Measurements from ENCODE around the gene MAGEB17.
"Not testable (repeated sequence)": the region's sequence is repeated elsewhere in the genome, so short reads cannot be mapped to it uniquely, and the experiment has no call there.

Gene MAGEB17, protein sequence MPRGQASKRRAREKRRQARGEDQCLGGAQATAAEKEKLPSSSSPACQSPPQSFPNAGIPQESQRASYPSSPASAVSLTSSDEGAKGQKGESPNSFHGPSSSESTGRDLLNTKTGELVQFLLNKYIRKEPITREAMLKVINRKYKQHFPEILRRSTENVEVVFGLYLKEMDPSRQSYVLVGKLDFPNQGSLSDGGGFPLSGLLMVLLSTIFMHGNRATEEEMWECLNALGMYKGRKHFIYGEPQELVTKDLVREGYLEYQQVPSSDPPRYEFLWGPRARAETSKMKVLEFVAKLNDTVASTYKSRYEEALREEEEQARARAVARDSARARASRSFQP

DNA sequence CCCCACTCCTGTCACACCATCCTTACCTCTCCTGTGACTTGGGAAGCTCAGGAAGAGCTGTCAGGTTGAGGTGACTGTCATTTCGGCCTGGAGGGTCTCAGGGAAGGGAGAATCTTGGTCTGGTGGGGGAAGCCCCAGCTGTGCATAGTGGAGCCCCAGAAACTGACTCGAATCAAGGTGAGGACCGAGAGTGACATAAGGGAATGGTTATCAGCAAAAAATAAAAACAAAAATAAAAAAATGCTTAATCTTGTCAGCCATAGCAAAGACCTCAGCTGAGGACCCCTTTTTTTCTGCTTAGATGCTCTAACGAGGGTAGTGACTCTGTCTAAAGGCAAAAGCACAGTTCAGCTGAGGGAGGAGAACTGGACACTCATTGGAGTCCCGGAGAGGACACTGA, at the start of gene MAGEB17:
TSS of gene MAGEB17 (plus strand) at position 301 of the 400 bp plus-strand sequence. CDS start 2,902 bp downstream, outside the sequence.
- DNase-seq: no peak

DNA sequence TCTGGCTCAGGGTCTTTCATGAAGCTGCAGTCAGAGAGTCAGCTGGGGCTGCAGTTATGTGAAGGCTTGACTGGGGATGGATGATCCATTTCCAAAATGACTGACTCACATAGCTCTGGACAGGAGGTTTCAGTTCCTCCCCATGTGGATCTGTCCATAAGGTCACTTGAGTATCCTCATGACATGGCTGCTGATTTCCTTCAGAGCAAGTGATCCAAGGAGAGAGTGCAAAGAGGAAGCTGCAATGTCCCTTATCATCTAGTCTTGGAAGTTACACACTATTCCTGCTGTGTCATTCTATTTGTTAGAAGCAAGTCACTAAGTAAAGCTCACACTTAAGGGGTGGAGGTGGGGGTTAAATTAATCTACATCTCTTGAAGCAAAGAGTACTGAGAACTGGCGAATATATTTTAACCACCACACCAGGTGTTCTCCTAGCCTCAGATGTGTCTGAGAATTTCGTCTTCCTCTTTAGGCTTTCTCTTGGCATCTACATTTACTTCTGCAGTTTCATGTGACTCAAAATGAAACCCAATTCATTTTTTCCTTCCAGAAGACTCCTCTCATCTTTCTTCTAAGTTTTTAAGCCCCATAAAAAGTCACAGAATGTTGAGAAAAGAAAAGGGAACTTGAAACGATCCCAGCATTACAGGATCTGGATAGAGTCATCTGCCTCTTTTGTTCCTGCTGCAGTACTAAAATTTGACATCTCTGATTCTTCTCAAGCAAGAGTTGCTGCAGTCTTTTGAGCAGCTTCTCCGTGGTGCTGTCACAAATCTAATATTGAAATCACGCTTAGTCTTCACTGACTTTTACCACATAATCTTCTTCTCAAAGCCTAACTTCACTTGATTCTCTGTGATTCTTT, 47.7 kb upstream of the MAGEB17 start:
- DNase-seq: no peak

DNA sequence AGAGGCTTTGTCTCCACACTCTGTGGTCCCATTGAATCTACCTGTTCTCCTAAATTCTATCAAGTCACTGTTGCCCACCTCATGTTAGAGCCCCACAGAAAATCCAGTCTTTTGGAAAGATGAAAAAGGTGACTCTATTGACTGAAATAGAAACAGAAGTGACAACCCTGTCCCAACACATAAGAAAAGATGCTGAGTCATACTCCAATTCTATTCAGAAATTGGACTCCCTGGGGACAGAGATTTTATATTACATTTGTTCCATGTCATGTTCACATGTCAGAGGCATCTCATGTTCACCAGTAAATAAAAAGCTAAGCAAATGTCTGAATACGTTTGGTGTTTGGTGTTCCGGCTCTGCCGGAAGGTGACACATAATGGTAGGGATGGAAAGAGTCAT, 46.9 kb upstream of the MAGEB17 start:
- DNase-seq: no peak

DNA sequence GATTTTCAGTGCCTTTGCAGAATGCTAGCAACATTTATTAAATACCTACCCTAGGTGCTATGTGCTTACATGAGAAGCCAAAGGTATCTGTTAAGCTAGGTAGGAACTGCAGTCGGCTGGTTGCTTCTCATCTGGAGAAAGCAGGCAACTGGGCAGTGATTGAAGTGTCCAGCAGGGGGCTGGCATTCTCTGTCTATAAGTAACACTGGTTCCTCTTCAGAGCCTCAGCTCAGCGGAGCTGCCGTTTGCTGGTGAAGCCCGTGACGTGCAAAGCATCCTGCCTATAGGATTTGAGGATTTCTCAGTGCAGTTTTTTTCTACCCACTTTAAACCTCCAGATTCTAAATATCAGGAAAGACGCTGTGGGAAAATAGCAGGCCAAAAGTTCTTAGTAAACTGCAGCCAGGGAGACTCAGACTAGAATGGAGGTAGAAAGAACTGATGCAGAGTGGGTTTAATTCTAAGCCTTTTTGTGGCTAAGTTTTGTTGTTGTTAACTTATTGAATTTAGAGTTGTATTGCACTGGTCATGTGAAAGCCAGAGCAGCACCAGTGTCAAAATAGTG, 44.0 kb upstream of the MAGEB17 start, which contains the start of gene GRPR:
TSS of gene GRPR (plus strand) at position 344 of the 565 bp plus-strand sequence. CDS start 389 bp downstream, outside the sequence.
- peak; percentile 57 for DNase-seq

DNA sequence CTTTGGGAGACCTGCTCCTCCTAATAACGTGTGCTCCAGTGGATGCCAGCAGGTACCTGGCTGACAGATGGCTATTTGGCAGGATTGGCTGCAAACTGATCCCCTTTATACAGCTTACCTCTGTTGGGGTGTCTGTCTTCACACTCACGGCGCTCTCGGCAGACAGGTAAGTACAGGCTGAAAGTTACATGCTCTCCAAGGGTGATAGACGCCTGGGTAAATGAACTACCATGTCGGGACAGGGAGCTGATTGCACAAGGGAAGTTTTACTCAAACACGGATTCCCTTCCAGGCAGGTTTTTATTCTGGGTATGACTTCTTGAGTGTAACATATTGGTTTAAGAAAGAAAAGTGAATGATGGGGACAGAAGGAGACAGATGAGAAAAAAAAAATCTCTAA, 43.1 kb upstream of the MAGEB17 start:
- no peak for DNase-seq

DNA sequence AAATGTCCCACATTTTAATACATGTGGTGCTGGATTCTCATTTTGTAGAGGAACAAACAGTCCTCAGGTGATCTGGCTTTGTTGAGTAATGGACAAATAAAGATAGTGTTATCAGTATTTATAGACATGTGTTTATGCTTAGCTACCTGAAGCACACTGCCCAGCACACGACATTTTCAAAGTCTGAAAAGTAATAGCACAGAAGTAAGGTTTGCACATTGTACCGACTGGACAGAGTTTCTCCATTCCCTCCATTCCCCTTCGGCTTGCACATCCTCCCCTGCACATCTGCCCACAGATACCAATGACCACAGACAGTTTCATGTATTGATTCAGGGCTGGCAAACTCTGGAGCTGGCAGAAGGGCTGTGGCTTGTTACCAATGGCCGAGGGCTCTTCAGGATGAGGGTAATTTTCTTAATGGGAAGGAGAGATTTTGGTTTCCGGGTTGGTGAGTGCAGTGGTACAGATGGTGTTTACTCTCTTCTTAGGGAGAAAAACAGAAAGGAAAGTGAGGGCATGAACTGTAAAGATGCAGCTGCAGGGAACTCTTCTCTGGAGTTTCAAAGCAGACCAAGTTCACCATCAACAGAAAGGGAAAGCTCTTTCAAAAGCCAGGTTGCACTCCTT, 41.6 kb upstream of the MAGEB17 start:
- DNase-seq: no peak

DNA sequence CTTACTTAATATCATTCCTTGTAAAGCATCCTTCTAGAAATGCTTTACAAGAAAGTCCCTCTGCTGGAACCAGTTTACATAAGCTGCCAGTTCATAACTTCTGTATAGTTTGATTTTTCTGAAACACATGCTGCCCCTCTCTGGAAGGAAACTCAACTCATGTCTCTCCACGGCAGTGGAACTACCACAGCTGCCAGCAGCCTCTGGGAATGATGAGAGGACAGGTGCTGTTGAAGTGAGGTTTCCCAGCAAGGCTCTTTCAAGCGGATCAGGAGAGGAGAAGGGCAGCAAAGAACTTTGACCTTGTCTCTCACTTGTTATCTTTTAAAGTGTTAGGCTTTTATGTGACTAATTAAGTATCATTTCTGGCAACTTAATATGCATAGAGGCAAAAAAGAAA, 36.6 kb upstream of the MAGEB17 start:
- DNase-seq: no peak

DNA sequence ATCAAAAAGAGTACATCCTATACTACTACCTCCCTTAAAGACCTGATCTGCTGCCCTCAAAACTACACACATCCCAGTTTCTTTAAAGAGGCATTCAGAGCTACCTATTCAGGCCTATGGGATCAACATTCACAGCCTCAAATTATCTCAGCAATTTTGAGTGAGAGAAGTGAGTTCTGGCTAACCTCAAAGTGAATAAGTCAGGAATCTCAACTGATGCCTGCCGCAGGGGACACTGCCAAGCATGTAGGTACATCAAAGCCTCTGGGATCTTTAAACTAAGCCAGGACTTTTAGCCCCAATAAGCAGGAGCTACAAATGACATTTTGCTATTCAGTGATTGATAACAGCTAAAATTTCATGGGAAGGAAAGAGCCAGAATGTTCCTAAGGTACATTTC, 32.3 kb upstream of the MAGEB17 start:
- no peak for DNase-seq

DNA sequence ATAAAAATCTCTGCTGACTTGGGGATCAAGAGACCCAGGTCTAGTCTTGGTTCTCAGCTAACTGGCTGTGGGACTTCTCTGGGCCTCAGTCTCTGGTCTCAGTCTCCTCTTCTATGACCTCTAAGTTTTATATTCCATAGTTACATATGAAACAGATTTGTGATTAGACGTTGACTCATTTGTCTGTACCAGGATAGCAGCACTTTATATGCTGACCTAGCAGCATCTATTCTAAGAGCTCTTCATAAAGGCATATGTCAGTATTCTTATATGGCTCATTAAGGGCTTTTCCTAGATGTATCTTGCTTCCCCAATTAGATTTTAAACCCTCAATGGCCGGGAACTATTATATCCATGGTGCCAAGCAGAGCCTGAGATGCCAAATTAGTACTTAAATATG, 31.2 kb upstream of the MAGEB17 start:
- no peak for DNase-seq

DNA sequence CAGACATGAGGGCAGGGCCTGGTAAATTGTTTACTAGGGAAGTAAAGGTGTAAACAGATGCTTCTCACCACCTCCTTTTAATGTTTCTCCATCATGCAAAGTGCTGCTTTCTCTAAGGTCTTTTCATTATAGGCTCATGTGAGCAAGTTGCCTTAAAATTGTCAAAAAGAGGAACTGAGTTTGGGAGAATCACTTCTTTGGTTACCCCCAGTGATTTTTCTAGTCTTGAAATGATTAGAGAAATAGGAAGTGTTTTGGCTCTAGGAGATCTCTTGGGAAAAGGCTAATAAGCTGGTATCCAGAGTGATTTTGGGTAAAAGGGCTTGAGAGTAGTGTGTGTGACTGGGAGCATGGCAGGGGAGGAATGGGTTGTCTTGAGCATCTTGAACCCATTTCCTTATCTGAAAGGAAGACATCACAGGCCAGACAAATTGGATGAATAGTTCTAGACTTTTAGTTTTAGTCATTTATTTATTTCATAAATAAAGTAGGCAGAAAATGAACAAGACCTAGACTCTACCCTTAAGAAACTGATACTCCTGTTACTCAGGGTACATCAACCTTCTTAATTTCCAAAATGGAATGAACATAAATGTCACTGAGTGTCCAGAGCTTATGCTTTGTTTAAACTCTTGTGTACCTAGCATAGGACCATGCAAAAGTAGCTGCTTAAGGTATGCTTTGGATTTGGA, 29.7 kb upstream of the MAGEB17 start:
- no peak for DNase-seq

DNA sequence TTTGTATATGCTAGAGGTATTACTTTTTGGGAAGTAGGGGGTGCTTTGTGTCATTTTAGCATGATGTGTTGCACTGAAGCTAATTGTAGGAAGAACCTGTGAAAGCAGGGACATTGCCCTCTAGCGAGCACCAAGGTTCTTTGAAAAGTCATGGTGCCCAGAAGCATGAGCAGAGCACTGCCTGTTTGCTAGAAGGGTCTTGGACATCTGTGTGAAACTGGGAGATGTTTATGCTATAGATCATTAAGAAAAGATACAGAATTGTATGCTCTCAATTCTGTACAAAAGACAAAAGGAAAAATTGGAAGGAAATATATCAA, 29.2 kb upstream of the MAGEB17 start:
- DNase-seq: no peak

DNA sequence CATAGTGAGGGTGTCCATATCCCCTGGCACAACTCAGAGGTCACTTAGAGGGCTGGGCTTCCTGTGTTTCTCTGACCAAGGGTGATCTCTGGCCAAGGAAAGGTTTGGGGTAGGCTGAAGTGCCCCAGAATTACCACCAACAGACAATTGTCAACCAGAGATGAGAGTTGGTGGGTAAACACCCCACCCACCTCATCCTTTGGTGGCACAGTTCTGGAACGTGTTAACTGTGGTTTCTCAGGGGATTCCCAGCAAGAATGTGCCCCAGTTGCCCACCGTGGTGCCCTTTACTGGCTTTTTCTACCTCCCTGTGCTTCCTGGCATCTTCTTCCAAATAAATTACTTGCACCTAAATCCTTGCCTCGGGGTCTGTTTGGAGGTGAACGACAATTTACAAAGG, 26.8 kb upstream of the MAGEB17 start:
- no peak for DNase-seq

DNA sequence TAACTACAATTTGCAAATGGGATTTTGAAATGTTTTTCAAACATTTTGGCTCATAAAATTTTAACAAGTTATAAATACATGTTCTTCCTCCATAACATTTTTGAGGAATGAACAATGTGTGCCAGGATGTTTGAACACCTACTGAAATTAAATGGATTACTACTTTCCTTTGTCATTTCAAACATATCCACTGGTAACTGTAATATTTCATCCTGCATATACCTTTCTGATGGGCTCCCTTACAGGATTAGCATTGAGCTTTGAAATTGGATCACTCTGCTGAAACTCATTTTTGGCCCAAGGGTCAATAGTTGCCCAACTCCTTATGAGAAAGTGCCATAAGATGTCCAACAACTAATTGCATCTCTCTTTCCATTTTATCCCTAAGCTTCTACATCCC, 26.3 kb upstream of the MAGEB17 start:
- DNase-seq: no peak

DNA sequence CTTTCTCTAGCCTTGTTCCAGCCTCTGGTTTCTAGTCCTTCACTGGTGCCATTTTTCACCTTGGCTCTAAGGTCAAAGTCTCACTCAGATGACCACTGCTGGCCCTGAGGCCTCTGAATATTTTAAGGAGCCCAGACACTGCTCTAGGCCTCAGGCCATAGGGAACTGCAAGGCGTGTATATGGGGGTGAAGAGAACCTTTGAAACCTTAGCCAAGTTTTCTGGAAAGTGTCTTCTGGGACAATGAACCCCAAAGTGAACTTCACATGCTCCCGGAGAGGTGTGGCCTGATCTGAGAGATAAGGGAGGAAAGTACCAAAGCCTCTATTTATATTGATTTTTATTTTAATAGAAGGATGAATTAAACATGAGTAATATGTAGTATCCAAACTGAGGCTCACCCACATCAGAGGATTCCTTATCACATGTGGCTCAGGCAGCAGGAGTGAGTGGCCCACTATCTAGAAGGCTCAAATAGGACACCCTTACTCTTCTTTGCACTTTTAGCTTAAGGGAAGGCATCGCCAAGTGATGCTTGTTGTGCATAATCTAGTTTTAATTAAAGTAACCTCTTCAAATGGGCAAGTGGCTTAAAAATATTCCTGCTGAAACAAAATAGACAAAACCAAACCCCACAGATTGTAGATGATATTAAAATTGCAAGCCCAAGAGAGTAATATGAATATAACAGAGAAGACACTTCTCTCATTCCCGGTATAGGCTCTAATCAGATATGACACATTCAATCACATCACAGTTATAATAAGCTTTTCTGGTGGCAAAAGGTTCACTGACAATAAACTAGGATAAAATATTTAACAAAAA, 25.6 kb upstream of the MAGEB17 start:
- no peak for DNase-seq

DNA sequence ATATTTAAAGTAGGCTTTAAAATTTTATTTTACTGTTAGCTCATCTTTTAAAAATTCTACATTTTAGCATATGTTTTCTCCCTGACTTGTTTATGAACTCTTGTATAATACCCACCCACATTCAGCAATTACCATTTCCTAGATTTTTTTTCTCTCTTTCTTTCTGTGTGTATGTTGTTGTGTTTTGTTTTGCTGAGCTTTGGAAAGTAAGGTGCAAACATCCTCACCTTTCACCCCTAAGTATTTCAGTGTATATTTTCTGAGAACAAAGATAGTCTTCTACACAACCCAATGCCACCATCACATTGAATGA, 25.1 kb upstream of the MAGEB17 start:
- DNase-seq: no peak

DNA sequence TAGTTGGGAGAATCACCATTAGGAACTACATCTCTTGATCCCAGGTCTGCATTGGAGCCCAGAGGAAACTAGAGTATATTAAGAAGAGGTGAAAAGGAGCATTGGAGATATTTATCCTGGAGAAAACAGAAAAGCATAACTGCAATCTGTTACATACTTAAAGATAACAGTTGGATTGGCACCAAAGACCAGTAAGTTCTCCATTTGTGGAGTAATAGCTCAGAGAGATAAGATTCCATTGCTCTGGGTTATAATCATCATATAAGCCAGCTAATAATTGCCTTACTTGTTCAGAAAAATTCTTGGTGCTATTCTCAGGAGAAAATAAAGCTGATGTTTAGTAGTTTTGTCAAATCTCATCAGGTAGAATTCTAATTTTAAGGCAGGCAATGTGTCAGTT, 23.3 kb upstream of the MAGEB17 start:
- no peak for DNase-seq

DNA sequence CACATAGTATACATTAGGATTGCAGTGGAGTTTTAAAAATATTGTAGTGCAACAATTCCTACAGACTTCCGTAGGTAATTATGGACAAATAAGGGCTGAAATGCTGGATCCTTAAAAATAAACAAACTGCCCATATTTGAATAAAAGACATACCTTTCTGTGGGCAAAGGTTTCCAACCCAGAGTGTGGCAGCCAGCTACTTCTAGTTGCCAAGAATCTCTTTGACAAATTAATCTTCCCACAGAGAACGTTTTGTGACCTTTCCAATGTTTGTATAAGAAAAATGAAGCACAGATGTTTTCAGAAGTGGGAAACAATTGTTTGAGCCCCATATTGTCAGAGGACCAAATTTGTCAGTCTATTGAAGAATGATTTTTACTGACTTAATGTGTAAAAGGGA, 22.9 kb upstream of the MAGEB17 start:
- DNase-seq: no peak

DNA sequence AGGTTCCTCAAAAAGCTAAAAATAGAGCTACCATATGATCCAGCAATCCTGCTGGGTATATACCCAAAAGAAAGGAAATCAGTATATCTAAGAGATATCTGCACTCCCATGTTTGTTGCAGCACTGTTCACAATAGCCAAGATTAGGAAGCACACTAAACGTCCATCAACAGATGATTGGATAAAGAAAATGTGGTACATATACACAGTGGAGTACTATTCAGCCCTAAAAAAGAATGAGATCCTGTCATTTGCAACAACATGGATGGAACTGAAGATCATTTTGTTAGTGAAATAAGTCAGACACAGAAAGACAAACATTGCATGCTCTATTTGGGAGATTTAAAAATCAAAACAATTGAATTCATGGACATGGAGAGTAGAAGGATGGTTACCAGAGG, 22.2 kb upstream of the MAGEB17 start:
- not testable (repeated sequence) for DNase-seq

DNA sequence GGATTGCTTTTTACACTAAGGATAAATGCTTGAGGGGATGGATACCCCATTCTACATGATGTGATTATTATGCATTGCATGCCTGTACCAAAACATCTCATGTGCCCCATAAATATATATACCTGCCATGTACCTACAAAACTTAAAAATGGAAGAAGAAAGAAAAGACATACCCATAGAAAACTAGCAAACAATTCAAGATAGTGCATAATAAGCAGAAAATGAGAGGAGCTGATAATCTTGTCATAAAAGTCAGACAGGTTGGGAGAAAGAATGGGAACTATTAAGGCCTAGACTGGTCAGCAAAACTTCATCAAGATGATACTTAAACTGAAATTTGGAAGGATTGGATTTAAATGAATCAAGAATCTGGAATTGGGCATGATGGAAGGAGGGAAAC, 21.6 kb upstream of the MAGEB17 start:
- DNase-seq: no peak

DNA sequence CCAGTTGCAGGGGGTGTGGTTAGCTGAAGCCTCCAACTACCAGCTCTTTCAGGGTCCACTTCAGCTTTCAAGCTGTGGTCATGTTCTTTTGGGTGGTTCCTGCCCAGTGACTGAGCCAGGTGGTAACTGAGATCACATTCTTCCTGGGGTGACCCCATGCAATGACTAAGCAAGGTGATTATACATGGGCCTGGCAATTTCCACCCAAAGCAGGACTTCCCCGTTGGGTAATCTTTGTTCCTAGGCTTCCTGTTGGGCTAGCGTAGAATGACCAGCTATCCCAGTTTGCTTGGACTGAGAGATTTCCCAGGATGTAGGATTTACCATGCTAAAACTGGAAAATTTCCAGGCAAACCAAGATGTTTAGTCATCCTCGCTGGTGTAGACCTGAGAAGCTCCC, 18.4 kb upstream of the MAGEB17 start:
- no peak for DNase-seq

DNA sequence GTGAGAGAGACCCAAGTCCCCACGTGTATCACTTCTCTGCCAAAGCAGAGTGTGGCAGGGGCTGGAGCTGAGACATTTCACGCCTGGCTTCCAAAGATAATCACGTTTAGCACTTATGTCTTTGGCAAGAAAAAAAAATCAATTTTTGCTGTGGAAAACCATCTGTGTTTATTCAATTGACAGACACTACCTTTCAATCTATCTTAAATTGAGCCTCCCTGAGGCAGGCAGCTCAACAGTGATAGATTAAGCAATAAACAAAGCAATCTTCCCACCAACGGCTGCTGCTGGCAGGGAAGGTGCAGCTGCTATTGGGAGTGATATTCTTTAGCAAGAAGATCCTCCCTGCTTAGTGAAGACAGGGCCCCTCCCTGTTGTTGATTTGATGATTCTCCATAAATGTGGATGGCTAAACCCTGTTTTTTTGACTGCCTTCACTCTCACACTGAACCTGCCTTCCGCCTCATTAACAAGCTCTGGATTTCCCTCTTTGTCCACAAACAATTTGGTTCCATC, 11.6 kb upstream of the MAGEB17 start:
- DNase-seq: no peak
